GM18951 (cell line): ENCODE results near the gene TBX1.

Source experiments
- POLR2A ChIP-seq: IDR thresholded peaks from 4 replicates; pipeline ENCODE4 v1.6.1; 2011; ENCODE audit warnings: mild to moderate bottlenecking; ENCODE audit not compliant: insufficient read length, insufficient read depth; ENCODE audit errors: extremely low read depth
- in situ Hi-C: fragments of 300-500 bp; cut with MboI; formaldehyde crosslinking; loops from one replicate; pipeline ENCODE4 v1.12.0; 2022; ENCODE audit warnings: low sequenced_read_pairs, mixed read lengths, inconsistent platforms; ENCODE audit not compliant: unreplicated experiment

TBX1 gene

GRCh38 chr22:19798003-19798665, 37.6 kb downstream of the TBX1 start:
- TF ChIP-seq POLR2A: no peak
- in situ Hi-C loops: no loop called here

GRCh38 chr22:19798891-19799293, 38.3 kb downstream of the TBX1 start:
- in situ Hi-C loops: no loop called here
- no peak for TF ChIP-seq POLR2A

- in situ Hi-C loops: no loop called here
- no peak for TF ChIP-seq POLR2A
Observed at GRCh38 chr22:19799322-19800190, 39.0 kb downstream of the TBX1 start.

- in situ Hi-C loops: no loop called here
- TF ChIP-seq POLR2A: no peak
Observed at GRCh38 chr22:19800306-19800705, 39.7 kb downstream of the TBX1 start.

- no peak for TF ChIP-seq POLR2A
- in situ Hi-C loops: no loop called here
Observed at GRCh38 chr22:19800761-19801244, 40.2 kb downstream of the TBX1 start.

GRCh38 chr22:19801340-19802000, 40.9 kb downstream of the TBX1 start:
- in situ Hi-C loops: no loop called here
- TF ChIP-seq POLR2A: no peak

- in situ Hi-C loops: no loop called here
- no peak for TF ChIP-seq POLR2A
Observed at GRCh38 chr22:19802001-19802893, 41.7 kb downstream of the TBX1 start.

- no peak for TF ChIP-seq POLR2A
- in situ Hi-C loops: no loop called here
Observed at GRCh38 chr22:19802894-19803735, 42.5 kb downstream of the TBX1 start.

GRCh38 chr22:19803736-19804267, 43.2 kb downstream of the TBX1 start:
- TF ChIP-seq POLR2A: no peak
- in situ Hi-C loops: no loop called here

GRCh38 chr22:19805821-19806212, 45.2 kb downstream of the TBX1 start:
- in situ Hi-C loops: no loop called here
- no peak for TF ChIP-seq POLR2A

- no peak for TF ChIP-seq POLR2A
- in situ Hi-C loops: no loop called here
Observed at GRCh38 chr22:19806213-19807160, 45.9 kb downstream of the TBX1 start.
